ENCODE measurements around the gene RALGAPB. TPM values are rescaled to one million over a fixed set of nuclear protein-coding genes. Genes with fewer than 3 reads are reported as not detected.

Gene RALGAPB
- total RNA-seq, 6 experiments from 2014 or later: 23.4 to 29.5 (median 26.7) TPM

- H3K4me1 Mint-ChIP-seq (ENCODE audit: low read depth): no peaks in the 10 kb centered on the region
- H3K27me3 Mint-ChIP-seq (ENCODE audit: insufficient read depth): peaks cover 2% of the 10 kb centered on the region; the same call in 1 of the 2 replicates
- TF ChIP-seq CTCF (IDR thresholded peaks at IDR 0.05): no peak
- no peak overlapping the region for H3K4me3 Mint-ChIP-seq
- H3K36me3 Mint-ChIP-seq (ENCODE audit: low read depth): peaks cover 28% of the 10 kb centered on the region
- H3K27ac Mint-ChIP-seq: no peak overlapping the region
- DNase-seq: no peak
- no peaks in the 10 kb centered on the region for H3K9me3 Mint-ChIP-seq
Observed at GRCh38 chr20:38545771-38546170, 73.1 kb downstream of the RALGAPB start.

GRCh38 chr20:38547288-38548085, 74.8 kb downstream of the RALGAPB start:
- Mint-ChIP-seq H3K4me3 (no peak overlapping the region), H3K4me1 (ENCODE audit: low read depth) (no peaks in the 10 kb centered on the region), H3K27ac (no peak overlapping the region), H3K27me3 (ENCODE audit: insufficient read depth) (no peaks in the 10 kb centered on the region), H3K9me3 (no peaks in the 10 kb centered on the region), H3K36me3 (ENCODE audit: low read depth) (peaks cover 19% of the 10 kb centered on the region)
- DNase-seq: no peak
- TF ChIP-seq CTCF (IDR thresholded peaks at IDR 0.05): no peak

GRCh38 chr20:38548356-38549083, 75.9 kb downstream of the RALGAPB start:
- TF ChIP-seq CTCF (IDR thresholded peaks at IDR 0.05): no peak
- no peaks in the 10 kb centered on the region for H3K9me3 Mint-ChIP-seq
- peaks cover 13% of the 10 kb centered on the region for H3K36me3 Mint-ChIP-seq (ENCODE audit: low read depth)
- no peak overlapping the region for H3K27ac Mint-ChIP-seq
- no peaks in the 10 kb centered on the region for H3K27me3 Mint-ChIP-seq (ENCODE audit: insufficient read depth)
- no peaks in the 10 kb centered on the region for H3K4me1 Mint-ChIP-seq (ENCODE audit: low read depth)
- DNase-seq: no peak
- no peak overlapping the region for H3K4me3 Mint-ChIP-seq

- Mint-ChIP-seq H3K4me3 (no peak overlapping the region), H3K27ac (no peak overlapping the region), H3K36me3 (ENCODE audit: low read depth) (peaks cover 24% of the 10 kb centered on the region), H3K4me1 (ENCODE audit: low read depth) (no peaks in the 10 kb centered on the region), H3K27me3 (ENCODE audit: insufficient read depth) (no peaks in the 10 kb centered on the region), H3K9me3 (no peaks in the 10 kb centered on the region)
- peak; percentile 39 for TF ChIP-seq CTCF (IDR thresholded peaks at IDR 0.05)
- no peak for DNase-seq
Observed at GRCh38 chr20:38550274-38550673, 77.6 kb downstream of the RALGAPB start.

- Mint-ChIP-seq H3K36me3 (ENCODE audit: low read depth) (peaks cover 20% of the 10 kb centered on the region), H3K4me1 (ENCODE audit: low read depth) (no peaks in the 10 kb centered on the region), H3K27me3 (ENCODE audit: insufficient read depth) (no peaks in the 10 kb centered on the region), H3K4me3 (no peak overlapping the region), H3K9me3 (no peaks in the 10 kb centered on the region), H3K27ac (no peak overlapping the region)
- DNase-seq: no peak
- no peak for TF ChIP-seq CTCF (IDR thresholded peaks at IDR 0.05)
Observed at GRCh38 chr20:38551056-38551626, 78.5 kb downstream of the RALGAPB start.

All from HFFc6 (cell line).